Ovary (tissue), 10 donors: ENCODE data around the gene PP2D1. TPM values are rescaled to one million over a fixed set of nuclear protein-coding genes. Genes with fewer than 3 reads are reported as not detected.
A peak's percentile ranks its signal among the peaks of the same experiment; 100 is the strongest.

Source experiments
- DNase-seq, 5 donors: peaks; one replicate each; pipeline ENCODE4 v3.0.0-alpha.2; 2019 to 2020
- H3K27ac ChIP-seq, 2 donors: fragments of 200-600 bp; one replicate each; pipeline versions ENCODE4 v1.5.1 to v1.8.0; 2019 to 2022
- H3K27me3 ChIP-seq: fragments of 200-600 bp; one replicate; pipeline ENCODE4 v1.8.0; 2022
- H3K36me3 ChIP-seq: fragments of 200-600 bp; sonication (generic); one replicate; pipeline ENCODE4 v1.5.1; 2019
- H3K4me1 ChIP-seq: one replicate; pipeline ENCODE4 v1.8.1; 2013; ENCODE audit warnings: mild to moderate bottlenecking, moderate library complexity; ENCODE audit not compliant: insufficient read depth
- H3K4me3 ChIP-seq: fragments of 200-600 bp; sonication (generic); one replicate; pipeline ENCODE4 v1.5.1; 2017
- H3K9me3 ChIP-seq, 2 donors: fragments of 200-600 bp in 1 of 2; sonication (generic) in 1 of 2; one replicate each; pipeline versions ENCODE4 v1.5.1 to v1.8.1; 2013 to 2019; ENCODE audit warnings: mild to moderate bottlenecking in 1 of 2, moderate library complexity in 1 of 2
- EP300 ChIP-seq: sonication (generic); formaldehyde crosslinking; IDR thresholded peaks from one replicate; pipeline ENCODE4 v1.6.1; 2017; ENCODE audit warnings: antibody characterized with exemption
- POLR2A ChIP-seq: fragments of 450-650 bp; IDR thresholded peaks from one replicate; pipeline ENCODE4 v1.6.1; 2017; ENCODE audit warnings: antibody characterized with exemption, mild to moderate bottlenecking, moderate library complexity
- WGBS, 3 donors: extraction: QIAGEN DNeasy Blood & Tissue Kit in 1 of 3; methylation state at CpG; one replicate each; pipeline versions ENCODE4 v1.1.5 to v1.1.7; 2013 to 2017; 5-methylcytosine and 5-hydroxymethylcytosine counted together
- intact Hi-C, 4 donors: fragments of 100-400 bp; cut with DNase I; formaldehyde crosslinking; loops; one replicate each; pipeline versions ENCODE4 v1.11.0 to v1.15.1; 2022 to 2023
- long read RNA-seq, 3 donors: library from polyadenylated mRNA in 2 of 3; unstranded in 2 of 3; transcript quantifications; one replicate each; pipeline ENCODE4 v2.0.0 and lab custom pipeline, GENCODE V29; 2021 to 2026
- polyA plus RNA-seq, 2 donors: library from polyadenylated mRNA; stranded (reverse); fragments of 200-250 nt in 1 of 2; fragments of 350-450 nt in 1 of 2; fragmentation: Illumina TruSeq in 1 of 2; extraction: RNeasy Lipid Tissue Mini Kit (QIAGEN cat#74804) in 1 of 2; gene quantifications; one replicate each; pipeline ENCODE4 v1.2.3, GENCODE V29; 2013 to 2014
- total RNA-seq, 7 donors: library from RNA; depleted of rRNA in 2 of 7; stranded (reverse); fragments of >200 nt in 2 of 7; fragmentation: NEBNext Ultra II Directional in 3 of 7; extraction: Animal tissue kit (Norgen Biotek cat#: 25700) in 3 of 7; gene quantifications; one replicate each; pipeline versions ENCODE4 v1.1.0 to v1.2.4, GENCODE V29; 2016 to 2023
- TF ChIP-seq, protein P1 (sequence below), 3 donors: fragments of 450-650 bp in 2 of 3; fragments of 200-600 bp in 1 of 3; IDR thresholded peaks; one replicate each; pipeline versions ENCODE4 v1.5.1 to v1.8.0; 2016 to 2022; ENCODE audit warnings: antibody characterized with exemption in 3 of 3, mild to moderate bottlenecking in 1 of 3
- donor health status: DM: no; HTN: no; CAD: no; lungs with moderate emphysema.
- donor health status: DM: no; HTN: no; CAD: no.
- donor health status: Bipolar disorder and iron deficiency.
- donor health status: DM: yes; HTN: yes; CAD: no.
- donor health status: DM: no; HTN: no; CAD: no.
- donor health status: DM: yes; HTN: yes; CAD: no.

PP2D1 gene, protein sequence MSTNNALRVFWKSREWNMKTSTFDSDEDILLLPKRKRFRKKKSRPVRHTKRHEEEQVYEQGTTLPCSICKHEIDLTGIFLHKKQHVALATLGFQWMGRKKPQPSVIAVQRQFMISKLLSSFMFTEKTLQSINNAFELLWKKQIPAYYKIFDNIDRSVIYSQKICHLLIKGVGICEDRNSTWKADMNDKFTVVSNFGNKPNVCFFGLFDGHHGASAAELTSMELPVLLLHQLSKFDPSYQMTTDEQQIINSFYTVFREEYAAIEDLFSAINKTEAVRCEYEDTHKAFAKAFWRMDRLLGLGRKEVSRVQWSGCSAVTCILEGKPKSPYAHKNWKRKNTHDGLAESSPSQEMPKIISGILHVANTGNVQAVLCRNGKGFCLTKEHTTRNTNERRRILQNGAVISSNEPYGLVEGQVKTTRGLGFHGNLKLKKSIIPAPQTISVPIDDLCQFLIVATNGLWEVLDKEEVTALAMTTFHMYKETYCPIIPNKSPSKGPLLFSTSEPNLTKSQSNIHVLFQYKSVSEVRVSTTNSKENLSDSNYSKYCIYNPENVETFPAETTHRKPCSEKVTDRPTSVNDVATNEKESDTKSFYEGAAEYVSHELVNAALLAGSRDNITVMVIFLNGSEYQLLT
- total RNA-seq (not detected), polyA plus RNA-seq (not detected)
- long read RNA-seq, donor 1, partial matches to known transcripts: 0 of 2 reads
- long read RNA-seq, donor 1, other reads (novel, unspliced or antisense): 2 of 2 reads
- long read RNA-seq, donor 2: 0 reads
- long read RNA-seq, donor 3: 0 reads

DNA sequence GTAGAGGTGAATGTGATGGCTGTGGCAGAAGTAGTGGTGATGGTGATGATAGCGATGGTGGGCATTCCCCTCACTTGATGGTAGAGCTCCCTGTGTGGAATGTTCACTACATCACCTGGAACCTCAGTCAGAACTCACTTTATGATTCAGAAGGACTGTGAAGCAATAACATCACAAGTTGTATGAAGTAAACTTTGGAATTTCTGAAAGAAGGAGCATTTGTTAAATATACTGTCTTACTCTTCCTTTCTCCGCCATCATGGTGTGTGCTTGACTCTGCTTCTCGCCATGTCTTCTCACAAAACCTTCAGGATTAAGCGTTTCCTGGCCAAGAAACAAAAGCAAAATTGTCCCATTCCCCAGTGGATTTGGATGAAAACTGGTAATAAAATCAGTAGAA is at the start of gene PP2D1:
TSS of gene PP2D1 (minus strand) at position 101 of the 400 bp plus-strand sequence. CDS start 192 bp downstream, outside the sequence.
- intact Hi-C loops: no loop called here
- TF ChIP-seq POLR2A: no peak
- no peak within 1 kb of the TSS for H3K4me3 ChIP-seq
- no peaks in the 10 kb centered on the region for H3K4me1 ChIP-seq
- no peaks in the 10 kb centered on the region for H3K9me3 ChIP-seq
- DNase-seq: no peak
- 93 to 95% (median 94%) methylated on average over 4 of the region's 4 CpGs for WGBS, 3 donors
- peaks cover 2% of the 10 kb centered on the region for H3K27me3 ChIP-seq
- H3K36me3 ChIP-seq: no peaks in the 10 kb centered on the region
- H3K27ac ChIP-seq: no peak within 1 kb of the TSS

DNA sequence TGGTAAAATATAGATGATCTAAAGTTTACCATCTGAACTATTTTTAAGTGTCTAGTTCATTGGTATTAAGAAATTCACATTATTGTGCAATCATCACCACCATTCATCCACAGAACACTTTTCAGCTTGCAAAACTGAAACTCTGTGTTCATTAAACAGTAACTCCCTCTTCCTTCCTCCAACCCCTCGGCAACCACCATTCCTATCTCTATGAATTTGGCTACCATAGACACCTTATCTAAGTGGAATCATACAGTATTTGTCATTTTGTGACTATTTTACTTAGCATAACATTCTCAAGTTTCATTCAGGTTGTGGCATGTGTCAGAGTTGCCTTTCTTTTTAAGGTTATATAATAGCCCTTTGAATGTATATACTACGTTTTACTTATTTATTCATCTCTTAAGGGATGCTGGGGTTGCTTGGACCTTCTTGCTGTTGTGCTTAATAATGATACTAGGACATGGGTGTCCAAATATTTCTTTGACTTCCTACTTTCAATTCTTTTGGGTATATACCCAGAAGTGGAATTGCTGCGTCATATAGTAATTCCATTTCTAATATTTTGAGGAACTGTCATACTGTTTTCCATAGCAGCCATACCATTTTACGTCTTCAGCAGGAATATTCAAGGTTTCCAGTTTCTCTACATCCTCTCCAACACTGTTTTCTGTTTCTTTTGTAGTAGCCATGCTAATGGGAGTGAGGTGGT is 49.1 kb upstream of the PP2D1 start:
- intact Hi-C loops: no loop called here
- TF ChIP-seq POLR2A: no peak
- TF ChIP-seq, protein P1, sequence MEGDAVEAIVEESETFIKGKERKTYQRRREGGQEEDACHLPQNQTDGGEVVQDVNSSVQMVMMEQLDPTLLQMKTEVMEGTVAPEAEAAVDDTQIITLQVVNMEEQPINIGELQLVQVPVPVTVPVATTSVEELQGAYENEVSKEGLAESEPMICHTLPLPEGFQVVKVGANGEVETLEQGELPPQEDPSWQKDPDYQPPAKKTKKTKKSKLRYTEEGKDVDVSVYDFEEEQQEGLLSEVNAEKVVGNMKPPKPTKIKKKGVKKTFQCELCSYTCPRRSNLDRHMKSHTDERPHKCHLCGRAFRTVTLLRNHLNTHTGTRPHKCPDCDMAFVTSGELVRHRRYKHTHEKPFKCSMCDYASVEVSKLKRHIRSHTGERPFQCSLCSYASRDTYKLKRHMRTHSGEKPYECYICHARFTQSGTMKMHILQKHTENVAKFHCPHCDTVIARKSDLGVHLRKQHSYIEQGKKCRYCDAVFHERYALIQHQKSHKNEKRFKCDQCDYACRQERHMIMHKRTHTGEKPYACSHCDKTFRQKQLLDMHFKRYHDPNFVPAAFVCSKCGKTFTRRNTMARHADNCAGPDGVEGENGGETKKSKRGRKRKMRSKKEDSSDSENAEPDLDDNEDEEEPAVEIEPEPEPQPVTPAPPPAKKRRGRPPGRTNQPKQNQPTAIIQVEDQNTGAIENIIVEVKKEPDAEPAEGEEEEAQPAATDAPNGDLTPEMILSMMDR (IDR thresholded peaks at IDR 0.05): no peak
- TF ChIP-seq EP300: no peak
- no peak overlapping the region for H3K4me3 ChIP-seq
- no peaks in the 10 kb centered on the region for H3K27me3 ChIP-seq
- no peaks in the 10 kb centered on the region for H3K9me3 ChIP-seq
- H3K27ac ChIP-seq: peak overlapping the region in 1 of 2 donors; percentile 28
- peak in 1 of 5 donors; percentile 34 for DNase-seq
- peaks cover 16% of the 10 kb centered on the region for H3K4me1 ChIP-seq
- WGBS, 3 donors: 67 to 68% (median 68%) methylated on average over 4 of the region's 4 CpGs
- no peaks in the 10 kb centered on the region for H3K36me3 ChIP-seq

DNA sequence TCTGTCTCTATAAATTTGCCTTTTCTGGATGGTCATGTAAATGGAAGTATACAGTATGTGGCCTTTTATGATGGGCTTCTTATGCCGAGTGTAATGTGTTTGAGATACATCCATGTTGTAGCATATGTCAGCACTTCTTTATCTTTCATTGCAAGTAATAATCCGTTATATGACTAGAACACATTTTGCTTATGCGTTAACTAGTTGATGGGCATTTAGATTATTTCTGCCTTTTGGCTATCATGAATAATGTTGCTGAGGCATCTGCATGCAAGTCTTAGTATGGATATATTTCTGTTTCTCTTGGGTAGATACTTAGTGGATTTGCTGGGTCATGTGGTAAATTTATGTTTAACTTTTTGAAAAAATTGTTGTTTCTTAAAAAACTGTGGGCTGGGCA is 47.9 kb upstream of the PP2D1 start:
- intact Hi-C loops: no loop called here
- WGBS, 3 donors: 95 to 97% (median 97%) methylated on average over 3 of the region's 3 CpGs
- no peak for DNase-seq
- Histone ChIP-seq H3K36me3 (no peaks in the 10 kb centered on the region), H3K27ac (no peak overlapping the region), H3K9me3 (no peaks in the 10 kb centered on the region), H3K4me3 (no peak overlapping the region), H3K4me1 (peaks cover 17% of the 10 kb centered on the region), H3K27me3 (no peaks in the 10 kb centered on the region)
- TF ChIP-seq POLR2A: no peak
- TF ChIP-seq, protein P1 (IDR thresholded peaks at IDR 0.05): no peak
- no peak for TF ChIP-seq EP300

DNA sequence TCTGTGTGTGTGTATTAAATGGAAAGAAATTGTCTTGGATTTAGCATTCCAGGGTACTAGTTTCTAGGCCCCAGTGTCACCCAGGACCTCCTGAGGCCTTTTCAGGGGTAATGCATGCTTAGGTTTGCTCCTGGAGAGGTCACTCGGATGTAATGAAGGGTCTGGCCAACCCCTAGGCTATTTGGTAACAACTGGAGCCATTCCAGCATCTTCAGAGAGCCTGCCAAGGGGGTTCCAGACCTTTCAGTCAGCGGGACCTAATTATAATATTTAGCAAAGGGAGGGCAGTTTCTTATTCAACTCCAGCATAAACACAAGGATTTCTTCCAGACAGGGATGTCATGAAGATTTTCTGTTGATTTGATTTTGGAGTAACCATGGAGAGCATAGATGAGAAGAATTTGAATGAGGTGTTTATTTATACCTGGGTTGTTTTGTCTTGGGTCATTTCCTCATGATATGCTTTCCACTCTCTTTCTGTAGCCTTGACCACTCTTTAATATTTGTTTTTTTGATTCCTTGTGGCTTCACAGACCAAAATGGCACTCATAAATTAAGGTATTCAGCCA is 45.6 kb upstream of the PP2D1 start:
- intact Hi-C loops: no loop called here
- 41 to 48% (median 44%) methylated on average over 2 of the region's 2 CpGs for WGBS, 3 donors
- TF ChIP-seq POLR2A: no peak
- no peak for TF ChIP-seq EP300
- TF ChIP-seq, protein P1 (IDR thresholded peaks at IDR 0.05): no peak
- no peak overlapping the region for H3K4me3 ChIP-seq
- peak overlapping the region in 1 of 2 donors; percentile 34 for H3K27ac ChIP-seq
- peak in 1 of 5 donors; percentile 46 for DNase-seq
- no peaks in the 10 kb centered on the region for H3K36me3 ChIP-seq
- H3K9me3 ChIP-seq: no peaks in the 10 kb centered on the region
- H3K27me3 ChIP-seq: no peaks in the 10 kb centered on the region
- peaks cover 18% of the 10 kb centered on the region for H3K4me1 ChIP-seq
